GM18511 (cell line): ENCODE data around the gene SGMS1.
"Not testable (repeated sequence)": the region's sequence is repeated elsewhere in the genome, so short reads cannot be mapped to it uniquely, and the experiment has no call there.

Experiments used
- ATAC-seq: cut with Tn5 transposase; IDR thresholded peaks from one replicate; pipeline ENCODE4 v1.9.1; 2021; ENCODE audit warnings: mild to moderate bottlenecking, moderate library complexity; ENCODE audit not compliant: unreplicated experiment

The SGMS1 gene

DNA sequence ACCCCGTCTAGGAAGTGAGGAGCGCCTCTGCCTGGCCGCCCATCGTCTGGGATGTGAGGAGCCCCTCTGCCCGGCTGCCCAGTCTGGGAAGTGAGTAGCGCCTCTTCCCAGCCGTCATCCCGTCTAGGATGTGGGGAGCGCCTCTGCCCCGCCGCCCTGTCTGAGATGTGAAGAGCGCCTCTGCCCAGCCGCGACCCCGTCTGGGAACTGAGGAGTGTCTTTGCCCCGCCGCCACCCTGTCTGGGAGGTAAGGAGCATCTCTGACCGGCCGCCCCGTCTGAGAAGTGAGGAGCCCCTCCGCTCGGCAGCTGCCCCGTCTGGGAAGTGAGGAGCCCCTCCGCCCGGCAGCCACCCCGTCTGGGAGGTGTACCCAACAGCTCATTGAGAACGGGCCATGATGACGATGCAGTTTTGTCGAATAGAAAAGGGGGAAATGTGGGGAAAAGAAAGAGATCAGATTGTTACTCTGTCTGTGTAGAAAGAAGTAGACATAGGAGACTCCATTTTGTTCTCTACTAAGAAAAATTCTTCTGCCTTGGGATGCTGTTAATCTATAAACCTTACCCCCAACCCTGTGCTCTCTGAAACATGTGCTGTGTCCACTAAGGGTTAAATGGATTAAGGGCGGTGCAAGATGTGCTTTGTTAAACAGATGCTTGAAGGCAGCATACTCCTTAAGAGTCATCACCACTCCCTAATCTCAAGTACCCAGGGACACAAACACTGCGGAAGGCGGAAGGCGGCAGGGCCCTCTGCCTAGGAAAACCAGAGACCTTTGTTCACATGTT is 267.9 kb downstream of the SGMS1 start:
- not testable (repeated sequence) for ATAC-seq

DNA sequence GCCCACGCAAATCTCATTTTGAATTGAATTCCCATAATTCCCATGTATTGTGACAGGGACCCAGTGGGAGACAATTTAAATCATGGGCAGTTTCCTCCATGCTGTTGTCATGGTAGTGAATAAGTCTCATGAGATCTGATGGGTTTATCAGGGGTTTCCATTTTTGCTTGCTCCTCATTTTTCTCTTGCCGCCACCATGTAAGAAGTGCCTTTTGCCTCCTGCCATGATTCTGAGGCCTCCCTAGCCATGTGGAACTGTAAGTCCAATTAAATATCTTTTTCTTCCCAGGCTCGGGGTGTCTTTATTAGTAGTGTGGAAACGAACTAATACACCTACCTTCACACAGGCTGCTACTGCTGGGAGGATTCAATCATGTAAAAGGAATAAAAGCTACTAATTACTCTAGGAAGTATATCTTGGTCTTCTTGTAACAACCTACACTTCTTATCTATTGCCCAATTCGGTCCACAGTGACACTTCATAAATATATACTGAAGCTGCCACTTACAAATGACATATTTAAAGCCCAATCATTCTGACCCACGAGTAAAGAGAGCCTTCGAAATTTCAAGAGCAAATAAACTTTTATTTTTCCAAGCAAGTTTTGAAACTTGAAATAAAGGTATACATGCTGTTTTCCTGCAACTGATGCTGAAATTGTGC is 272.1 kb downstream of the SGMS1 start:
- no peak for ATAC-seq

DNA sequence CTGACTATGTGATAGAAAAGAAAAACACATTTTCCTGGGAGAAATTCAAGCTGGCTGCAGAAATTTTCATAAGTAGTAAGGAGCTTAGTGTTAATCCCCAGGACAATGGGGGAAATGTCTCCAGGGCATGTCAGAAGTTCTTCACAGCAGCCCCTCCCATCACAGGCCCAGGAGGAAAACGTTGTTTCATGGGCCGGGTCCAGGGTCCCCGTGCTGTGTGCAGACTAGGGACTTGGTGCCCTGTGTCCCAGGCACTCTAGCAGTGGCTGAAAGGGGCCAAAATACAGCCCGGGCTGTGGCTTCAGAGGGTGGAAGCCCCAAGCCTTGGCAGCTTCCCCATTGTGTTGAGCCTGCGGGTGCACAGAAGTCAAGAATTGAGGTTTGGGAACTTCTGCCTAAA is 273.4 kb downstream of the SGMS1 start:
- no peak for ATAC-seq

DNA sequence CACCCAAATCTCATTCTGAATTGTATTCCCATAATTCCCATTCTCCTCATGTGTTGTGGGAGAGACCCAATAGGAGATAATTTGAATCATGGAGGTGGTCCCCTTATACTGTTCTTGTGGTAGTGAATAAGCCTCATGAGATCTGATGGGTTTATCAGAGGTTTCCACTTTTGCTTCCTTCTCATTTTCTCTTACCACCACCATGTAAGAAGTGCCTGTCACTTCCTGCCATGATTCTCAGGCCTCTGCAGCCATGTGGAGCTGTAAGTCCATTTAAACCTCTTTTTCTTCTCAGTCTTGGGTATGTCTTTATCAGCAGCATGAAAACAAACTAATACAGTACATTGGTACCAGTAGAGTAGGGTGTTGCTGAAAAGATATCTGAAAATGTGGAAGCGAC is 274.2 kb downstream of the SGMS1 start:
- ATAC-seq = no peak

DNA sequence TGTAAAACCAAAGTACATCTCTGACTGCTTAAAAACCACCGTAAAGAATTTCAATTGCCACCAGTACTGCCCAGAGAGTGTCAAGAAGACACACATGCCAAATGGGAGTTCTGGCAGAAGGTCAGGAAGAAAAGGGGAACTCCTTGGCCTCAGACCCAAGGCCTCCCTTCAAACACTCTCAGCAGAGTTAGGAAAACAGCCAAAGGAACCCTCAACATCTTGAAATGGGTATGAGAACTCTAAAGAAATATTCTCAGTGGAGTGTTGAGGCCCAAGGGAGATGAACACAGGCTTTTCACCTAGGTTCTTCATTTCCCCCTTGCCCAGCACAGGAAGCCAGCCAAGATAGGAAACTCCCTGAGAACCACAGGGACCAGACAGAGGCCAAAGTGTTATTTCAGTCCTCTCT is 276.4 kb downstream of the SGMS1 start:
- peak; percentile 94 for ATAC-seq

DNA sequence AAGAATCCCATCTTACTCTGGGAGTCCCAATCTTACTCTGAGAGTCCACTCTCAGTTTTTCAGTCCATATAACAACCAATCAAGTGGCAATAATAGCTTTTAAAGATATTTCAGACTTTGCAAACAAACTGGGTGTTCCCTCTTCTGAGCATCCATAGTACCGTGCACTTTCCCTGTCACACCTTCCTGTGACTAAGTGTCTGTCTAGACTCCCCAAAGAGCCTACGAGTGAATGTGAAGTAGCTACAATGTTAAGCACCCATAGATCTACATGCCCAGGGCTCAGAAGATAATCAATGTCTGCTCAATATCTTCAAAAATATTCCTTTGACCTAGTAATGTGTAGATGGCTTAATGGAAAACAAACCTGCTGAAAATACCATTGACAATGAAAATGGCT is 276.8 kb downstream of the SGMS1 start:
- ATAC-seq = peak; percentile 32

DNA sequence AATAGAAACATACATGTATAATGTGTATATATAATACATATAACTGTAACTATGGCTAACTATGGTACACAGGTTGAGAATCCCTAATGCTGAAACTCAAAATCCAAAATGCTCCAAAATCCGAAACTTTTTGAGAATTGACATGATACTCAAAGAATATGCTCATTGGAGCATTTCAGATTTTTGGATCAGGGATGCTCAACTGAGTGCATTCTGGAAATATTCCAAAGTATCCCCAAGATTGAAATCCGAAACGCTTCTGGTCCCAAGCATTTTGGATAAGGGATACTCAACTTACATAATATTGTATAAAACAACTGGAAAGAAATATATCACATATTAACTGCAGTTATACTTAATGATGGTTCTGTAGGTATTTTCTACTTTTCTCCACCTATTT is 278.2 kb downstream of the SGMS1 start:
- ATAC-seq = no peak

DNA sequence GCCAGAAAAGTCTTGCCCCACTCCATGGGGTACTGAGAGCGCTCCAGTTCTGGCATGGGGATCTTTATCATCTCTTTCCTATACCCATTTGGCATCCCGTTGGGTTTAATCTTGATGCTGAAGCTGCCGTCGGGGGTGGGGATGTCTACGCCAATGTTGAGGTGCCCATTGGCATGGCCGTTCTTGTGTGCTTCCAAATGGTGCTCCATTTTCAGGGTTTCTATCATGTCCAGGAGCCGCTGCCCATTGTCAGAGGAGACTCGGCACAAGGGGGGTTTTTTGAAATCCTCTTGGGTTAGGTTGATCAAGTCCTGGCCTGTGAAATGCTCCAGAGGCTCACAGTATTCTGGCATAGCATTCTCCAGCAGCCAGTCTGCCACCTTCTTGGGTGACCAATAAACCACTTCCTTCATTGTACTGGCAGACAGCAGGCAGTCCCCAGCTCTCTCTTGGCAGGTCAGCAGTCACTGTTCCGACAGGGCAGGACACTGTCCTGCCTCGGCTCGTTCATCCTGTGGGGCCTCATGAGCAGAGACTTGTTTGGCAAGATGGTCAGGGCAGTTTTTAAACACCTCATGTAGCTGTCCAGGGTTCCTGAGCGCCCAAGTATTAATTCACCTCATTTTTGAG is 279.9 kb downstream of the SGMS1 start:
- no peak for ATAC-seq

DNA sequence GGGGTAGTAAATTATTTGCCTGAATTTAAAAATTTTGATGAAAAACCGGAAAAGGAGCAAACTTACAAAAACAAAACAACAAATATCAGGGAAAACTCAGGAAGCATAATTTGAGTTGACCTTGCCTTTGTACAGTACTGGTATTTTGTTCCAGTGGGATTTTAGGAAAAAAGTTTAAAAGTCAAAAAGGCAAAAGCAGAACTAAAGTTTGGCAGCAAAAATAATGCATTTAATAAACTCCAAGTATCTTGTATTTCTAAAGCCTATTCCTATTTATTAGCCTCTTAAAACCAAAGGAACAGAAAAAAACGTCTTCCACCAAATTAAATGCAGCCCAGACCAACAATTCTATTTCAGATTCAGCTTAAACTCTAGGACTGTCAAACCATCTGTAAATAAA is 281.8 kb downstream of the SGMS1 start:
- ATAC-seq = no peak

DNA sequence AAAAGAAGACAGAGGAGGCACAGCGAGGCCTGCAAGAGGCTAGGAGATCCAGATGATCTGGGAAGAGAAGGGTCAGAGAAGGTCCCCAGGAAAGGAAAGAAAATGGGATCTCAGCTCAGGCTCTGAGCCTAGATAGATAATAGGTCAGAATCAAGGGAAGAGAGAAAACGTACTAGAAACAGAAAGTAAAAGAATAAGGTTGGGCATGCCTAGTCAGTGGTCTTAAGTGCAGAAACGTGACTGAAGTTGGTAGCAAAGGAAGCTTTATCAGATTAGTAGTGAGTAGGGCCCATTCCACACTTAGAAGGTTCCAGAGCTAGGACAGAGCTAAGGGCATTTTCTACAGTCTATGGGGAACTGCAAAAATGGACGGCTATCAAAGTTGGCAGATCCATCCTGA is 287.6 kb downstream of the SGMS1 start:
- ATAC-seq = peak; percentile 65

DNA sequence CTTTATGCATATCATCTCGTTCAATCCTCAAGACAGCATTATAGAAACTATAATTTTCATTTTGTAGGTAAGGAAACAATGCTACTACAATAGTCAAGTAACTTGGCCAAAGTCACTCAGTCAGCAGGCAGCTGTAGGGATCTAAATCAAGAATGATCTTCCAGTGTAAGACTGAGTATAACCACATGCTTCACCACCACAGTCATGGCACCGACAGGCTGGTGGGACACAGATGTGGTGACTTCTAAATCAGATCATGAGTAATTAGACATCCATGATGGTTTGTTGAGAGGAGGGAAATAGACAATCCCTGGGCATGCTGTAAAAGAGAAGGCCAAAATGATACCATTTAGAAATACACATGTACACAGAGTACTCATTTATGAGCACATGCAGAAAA is 288.4 kb downstream of the SGMS1 start:
- no peak for ATAC-seq

DNA sequence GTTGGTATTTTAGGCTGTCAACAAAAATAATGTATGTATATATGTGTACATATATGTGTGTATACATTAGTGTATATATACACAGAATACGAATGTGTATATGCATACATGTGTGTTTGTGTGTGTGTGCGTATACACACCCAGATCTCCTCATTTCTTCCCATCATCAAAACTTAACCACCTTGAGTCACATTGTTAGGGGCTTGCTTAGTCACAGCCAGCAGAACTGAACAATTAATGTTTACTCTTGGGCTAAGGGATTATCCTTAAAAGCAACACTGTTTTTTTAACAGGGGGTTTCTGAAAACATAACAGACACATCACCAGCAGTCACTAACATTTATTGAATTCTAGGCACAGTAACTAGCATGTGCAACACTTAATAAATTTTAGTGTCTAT is 289.5 kb downstream of the SGMS1 start:
- no peak for ATAC-seq

DNA sequence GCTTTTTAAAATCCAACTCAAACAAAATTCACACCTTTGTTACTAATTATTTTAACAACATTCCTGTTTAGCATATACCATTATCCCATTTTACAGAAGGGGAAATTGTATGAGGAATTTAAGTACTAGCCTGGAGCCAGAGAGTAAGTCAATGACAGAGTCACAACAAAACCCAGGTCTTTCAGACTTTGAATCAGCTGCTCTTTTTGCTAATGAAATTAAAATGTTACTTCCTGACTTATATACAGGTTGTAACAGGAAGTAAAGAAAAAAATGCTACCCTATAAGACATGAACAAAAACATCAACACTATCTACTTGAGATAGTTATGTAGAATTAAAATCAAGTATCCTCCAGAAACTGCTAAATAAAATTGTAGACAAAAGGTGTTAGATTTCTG is 289.9 kb downstream of the SGMS1 start:
- ATAC-seq = no peak

DNA sequence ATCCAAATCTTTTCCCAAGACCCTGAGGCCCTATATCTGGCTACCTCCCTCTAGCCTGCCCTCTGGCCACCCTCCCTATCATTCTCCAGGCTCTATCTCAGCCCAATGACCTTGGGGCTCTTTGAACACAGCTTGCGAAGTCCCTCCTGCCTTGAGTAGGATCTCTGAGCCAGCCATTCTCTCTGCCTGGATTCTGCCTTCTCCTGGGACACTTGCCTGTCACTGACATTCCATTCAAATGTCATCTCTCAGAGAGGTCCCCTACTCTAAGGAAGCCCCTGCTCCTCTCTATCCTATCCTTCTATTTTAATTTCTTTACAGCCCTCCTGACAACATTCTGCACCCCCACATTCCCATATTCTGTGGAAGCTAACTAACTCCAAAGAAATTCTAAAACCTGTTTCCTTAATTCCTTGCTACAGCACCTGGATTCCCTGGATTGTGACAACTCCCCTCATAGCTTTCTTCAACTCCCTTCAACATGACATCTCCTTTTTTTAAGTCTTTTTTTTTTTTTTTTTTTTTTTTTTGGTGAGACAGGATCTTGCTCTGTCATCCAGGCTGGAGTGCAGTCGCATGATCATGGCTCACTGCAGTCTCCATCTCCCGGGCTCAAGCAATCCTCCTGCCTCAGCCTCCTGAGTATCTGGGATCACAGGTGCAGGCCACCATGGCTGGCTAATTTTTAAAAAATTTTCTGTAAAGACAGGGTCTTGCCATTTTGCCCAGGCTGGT is 291.5 kb downstream of the SGMS1 start:
- ATAC-seq = no peak

DNA sequence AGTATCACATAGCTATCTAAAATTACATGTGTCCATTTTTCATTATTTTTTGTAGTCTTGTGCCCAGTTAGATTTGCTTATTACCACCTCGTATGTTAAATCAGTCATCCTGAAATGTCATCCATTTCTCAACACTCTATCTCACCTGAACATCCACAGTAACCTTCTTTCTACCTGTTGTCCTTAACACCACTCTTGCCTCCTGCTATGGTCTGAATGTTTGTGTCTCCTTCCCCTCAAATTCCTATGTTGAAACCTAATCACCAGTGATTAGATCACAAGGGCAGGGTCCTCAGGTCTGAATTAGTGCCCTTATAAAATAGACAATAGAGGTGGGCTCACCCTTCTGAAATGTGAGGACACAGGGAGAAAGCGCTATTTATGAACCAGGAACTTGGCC is 292.3 kb downstream of the SGMS1 start:
- no peak for ATAC-seq

DNA sequence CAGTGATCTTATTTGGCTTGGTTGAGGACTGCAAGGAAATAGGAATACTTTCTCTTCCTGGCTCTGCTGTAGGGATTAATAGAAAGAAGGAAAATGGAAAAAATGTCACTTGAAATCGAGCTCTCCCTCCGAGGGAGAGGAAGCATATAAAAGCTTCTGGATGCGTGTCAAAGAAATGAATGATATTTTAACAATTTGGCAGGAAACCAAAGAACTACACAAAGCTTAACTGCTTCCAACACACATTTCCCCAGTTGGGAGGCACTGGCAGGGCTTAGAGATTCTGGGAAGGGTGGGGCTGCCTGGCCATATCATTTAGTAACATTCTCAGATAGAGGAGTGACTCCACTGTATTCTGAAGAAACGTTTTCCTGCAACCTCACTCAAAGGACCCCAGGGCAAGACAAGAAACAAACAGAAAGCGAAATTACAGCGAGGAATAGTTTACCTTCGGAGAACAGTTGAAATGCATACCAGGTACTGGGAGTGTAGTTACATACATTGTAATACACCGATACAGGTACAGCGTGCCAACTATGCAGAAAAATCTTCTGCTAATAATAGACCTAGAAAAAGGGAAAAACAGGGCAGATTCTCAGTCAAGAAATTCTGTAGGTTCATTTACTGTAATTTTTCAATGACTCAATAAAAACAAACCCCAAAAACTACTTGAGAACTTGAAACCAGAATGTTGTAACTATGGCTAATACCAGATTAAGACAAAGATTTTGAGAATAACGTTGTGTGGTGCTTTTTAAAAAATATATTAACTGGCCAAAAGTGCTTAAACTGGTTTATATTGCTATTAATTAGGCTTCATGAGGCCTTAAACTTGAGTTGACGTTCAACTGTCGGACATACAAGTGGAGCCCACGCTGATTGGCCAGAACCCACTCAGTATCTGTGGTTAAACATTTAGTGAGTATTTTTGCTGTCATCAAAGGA is 296.7 kb downstream of the SGMS1 start:
- ATAC-seq = no peak

DNA sequence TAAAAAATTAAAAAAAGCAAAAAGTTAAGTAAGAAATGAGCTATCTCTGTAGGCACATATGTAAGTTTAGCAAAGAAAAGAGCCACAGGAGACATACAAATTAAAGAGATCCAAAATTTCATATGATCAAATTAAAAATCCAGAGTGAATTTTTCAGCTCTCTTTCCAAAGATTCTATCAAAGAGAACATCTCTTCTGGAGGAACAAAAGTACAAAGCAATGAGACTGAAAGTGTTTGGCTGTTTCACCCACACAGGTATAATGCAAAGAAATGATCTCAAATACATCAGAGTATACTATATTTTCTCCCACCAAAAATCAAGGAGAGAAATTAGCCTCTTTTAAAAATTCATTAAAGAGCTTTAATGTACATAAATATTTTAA is 297.6 kb downstream of the SGMS1 start:
- ATAC-seq = no peak

DNA sequence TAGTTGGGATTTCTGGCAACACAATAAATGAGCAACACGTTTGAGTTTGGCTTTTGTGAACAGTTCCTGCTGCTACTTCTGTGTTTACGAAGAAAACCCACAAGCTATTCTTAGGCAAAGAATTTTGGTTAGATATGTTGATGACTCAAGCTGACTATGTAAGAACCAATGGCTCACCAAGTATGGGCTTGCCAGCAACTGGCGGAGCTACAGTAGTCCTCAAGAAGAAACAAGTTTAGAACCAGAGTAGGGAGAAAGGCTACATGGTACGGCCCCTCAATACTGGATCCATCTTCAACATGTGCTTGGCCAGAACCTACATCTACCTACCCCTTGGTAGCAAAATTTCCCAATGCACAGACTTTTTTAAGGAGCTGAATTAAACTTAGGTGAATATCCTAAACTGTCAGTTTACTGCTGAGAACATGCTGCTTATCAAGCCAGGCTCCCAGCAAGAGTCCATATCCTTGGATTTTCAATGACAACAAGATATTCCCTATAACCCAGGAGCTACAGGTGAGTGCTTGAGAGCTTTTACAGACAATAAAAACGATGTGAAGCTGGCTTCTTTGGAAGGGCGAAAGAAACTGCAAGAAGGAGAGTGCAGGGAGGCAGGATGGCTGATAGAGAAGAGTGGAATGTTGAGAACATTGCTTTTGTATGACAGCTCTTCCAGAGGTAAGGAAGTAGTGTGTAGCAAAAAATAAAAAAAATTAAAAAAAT is 298.1 kb downstream of the SGMS1 start:
- ATAC-seq = peak; percentile 61

DNA sequence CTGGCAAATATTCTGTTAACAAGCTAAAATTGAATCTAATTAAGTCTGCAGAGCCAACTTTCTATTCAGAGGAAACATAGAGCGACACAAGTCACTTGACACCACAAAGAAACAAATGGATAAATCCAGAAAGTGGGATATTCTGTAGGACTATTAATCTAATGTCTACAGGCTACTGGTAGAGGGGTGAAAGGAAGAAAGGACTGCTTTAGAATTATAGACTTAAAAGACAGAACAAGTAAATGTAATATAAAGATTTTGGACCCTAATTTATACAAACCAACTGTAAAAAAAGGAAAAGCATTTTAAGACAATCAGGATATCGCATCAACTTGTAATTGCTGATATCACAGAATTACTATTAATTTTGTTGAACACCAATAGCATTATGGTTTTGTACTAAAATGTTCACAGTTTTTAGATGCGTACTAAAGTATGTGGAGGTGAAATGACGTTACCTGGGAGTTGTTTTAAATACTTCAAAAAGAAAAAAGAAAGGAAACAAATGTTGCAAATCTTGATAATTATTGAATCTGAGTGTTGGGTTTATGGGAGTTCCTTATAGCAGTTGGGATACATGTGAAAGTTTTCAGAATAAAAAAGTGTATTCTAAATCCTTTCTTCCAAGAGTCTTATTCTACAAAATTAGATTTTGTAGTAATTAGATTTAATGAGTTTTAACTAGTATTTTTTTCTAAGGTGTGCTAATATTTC is 298.9 kb downstream of the SGMS1 start:
- ATAC-seq = no peak
